HUDEP-2 (cell line): Measurements from ENCODE around the gene AIFM3.
"Not testable (repeated sequence)": the region's sequence is repeated elsewhere in the genome, so short reads cannot be mapped to it uniquely, and the experiment has no call there.

Experiments used
- DNase-seq, 76 experiments: peaks; one replicate each; lab custom pipeline; 2025; ENCODE audit not compliant: unreplicated experiment in 76 of 76; lab: John Stamatoyannopoulos, UW

Gene AIFM3

GRCh38 chr22:20957102-20957682, 9.9 kb upstream of the AIFM3 start:
- peak in 1 of 76 experiments; percentile 39 for DNase-seq

DNA sequence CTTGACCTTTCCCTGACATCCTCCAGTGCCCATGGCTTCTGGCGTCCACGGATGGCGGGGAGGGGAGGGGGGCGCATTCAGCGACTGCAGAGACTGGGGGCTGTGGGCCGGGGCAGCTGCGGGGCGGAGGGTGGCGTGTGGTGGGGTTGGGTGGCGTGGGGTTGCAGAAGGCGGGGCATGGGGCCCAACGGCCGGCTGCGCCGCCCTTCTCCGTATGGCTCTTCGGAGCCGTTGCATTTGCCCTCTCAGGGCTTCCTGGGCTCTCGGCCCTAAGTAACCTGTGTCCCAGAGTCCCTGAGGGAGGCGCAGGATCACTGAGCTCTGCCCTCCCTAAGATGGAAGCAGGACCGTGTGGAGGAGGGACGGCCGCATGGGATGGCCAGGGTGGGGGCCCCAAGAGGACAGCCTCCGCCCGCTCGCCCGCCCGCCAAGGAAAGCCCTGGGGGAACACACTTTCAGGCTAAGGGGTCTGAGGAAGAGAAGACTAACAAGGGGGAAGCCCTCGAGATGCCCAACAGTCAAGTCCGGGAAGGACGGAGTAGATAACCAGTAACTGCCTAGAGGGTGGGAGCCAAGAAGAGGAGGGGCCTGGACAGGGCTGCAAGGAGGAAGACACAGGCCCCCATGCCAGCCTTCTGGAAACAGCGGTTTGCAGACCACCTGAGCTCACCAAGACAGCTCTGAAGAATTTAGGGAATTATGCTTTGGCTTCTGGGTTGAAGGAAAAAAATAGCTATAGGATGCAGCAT, 9.2 kb upstream of the AIFM3 start:
- peak in 24 of 76 experiments; percentile 7 to 54 (median 26) for DNase-seq

DNA sequence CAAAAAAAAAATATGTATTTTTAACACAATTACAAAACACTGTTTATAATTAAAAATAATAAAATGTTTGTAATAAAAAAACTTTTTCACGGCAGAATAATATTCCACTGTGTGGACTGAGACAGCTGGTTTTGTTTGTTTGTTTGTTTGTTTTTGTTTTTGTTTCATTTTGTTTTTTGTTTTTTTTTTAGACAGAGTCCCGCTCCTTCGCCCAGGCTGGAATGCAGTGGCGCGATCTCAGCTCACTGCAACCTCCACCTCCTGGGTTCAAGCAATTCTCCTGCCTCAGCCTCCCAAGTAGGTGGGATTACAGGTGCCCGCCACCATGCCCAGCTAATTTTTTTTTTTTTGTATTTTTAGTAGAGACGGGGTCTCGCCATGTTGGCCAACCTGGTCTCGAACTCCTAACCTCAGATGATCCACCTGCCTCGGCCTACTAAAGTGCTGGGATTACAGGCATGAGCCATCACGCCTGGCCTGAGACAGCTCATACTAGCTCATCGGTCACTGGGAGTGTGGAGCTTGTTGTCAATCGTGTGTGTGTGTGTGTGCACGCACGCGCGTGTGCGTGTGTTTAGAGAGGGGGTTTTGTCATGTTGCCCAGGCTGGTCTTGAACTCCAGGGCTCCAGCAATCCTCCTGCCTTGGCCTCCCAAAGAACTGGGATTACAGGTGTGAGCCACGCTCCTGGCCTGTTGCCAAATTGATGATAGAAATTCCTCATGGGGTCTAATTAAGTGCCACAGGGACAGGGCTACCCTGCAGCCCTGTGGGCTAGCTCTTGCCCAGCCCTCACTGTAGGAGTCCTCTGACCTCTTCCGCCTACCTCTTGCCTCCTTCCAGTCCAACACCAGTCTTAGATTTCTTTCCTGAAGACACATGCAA, 7.2 kb upstream of the AIFM3 start:
- no peak for DNase-seq

DNA sequence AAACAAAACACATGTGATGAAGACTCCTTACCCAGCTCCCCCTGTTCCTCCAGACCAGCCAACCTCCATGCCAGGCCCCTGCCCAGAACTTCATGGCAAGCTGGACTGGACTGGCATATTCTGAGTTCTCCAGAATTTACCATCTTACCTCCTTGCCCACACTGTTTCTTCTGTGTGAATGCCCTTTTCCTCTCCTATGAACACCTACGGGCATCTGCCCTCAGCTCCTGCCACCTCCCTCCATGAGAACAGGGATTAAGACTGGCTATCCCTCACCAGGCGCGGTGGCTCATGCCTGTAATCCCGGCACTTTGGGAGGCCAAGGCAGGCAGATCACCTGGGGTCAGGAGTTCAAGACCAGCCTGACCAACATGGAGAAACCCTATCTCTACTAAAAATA, 6.4 kb upstream of the AIFM3 start:
- no peak for DNase-seq

GRCh38 chr22:20962491-20962945, 4.5 kb upstream of the AIFM3 start:
- no peak for DNase-seq

GRCh38 chr22:20963201-20964052, 3.6 kb upstream of the AIFM3 start:
- no peak for DNase-seq

DNA sequence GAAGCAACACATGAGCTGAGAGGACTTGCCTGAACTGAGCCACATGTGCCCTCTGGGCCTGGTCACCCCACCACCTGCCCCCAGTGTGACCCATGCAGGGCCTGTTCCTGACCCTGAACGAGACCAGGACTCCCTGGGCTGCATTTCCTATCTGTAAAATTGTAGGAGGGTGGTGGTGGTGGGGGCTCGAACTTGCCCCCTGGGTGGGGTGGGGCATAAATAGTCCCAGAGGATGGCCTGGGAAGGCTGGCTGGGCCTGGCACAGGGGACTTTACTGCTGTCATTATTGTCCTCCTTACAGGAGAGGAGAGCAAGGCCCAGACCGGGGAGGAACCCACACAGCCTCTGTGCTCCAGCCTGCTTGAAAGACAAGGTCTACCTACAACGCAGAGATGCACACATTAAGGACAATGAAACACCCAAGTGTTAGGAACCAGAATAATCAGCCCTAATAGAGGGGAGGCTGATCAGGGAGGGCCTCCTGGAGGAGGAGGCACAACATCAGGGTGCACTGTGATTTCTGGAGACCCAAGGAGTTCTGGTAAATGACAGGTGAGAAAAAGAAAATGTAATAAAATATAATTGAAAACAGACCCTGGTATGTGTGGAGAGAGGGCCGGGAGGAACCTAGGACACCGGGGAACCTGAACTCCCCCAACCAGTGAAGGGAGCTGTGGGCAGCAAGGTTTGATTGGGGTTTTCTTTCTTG, 2.8 kb upstream of the AIFM3 start:
- no peak for DNase-seq

DNA sequence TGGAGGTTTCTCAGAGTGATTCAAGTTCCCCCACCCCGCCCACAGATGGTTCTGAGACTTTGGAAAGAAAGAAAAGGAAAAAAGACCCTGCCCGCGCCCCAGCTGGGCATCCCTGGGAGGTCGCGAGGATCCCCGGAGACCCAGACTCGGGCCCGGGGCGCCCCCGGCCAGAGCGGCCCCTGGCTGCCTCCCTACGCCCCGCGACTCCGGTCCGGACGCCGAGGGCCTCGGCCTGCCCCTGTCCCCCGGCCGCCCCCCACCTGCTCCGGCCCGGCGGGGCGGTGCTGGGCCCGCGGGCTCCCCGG, 2.3 kb upstream of the AIFM3 start:
- DNase-seq = no peak

GRCh38 chr22:20965104-20965887, 1.8 kb upstream of the AIFM3 start:
- DNase-seq = no peak

- no peak for DNase-seq
Observed at GRCh38 chr22:20965888-20966855, 883 bp upstream of the AIFM3 start.

DNA sequence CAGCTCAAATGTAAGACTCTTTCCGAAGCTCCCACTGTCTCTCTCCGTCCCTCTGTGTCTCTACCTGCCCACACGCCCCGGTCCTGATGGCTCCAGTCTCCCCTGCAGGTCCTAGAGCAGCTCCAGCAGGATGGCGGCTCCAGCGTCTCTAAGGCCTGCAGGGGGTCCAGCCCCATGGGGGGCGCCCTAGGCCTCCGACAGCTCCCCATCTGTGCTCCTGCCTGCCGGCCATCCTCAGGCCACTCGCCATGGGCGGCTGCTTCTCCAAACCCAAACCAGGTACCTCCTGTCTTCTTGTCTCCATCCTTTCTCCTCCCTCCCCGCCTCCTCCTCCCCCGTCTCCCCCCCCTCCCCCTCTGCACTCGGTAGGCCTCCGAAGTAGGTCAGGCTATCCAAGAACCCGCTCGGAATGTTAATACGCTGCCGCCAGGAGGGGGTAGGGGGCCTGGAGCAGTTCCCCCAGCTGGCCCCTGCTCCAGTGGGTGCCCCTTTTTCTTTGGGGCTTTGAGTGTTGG, 699 bp downstream of the AIFM3 start:
- no peak for DNase-seq

GRCh38 chr22:20968281-20968977, 1.4 kb downstream of the AIFM3 start:
- no peak for DNase-seq

DNA sequence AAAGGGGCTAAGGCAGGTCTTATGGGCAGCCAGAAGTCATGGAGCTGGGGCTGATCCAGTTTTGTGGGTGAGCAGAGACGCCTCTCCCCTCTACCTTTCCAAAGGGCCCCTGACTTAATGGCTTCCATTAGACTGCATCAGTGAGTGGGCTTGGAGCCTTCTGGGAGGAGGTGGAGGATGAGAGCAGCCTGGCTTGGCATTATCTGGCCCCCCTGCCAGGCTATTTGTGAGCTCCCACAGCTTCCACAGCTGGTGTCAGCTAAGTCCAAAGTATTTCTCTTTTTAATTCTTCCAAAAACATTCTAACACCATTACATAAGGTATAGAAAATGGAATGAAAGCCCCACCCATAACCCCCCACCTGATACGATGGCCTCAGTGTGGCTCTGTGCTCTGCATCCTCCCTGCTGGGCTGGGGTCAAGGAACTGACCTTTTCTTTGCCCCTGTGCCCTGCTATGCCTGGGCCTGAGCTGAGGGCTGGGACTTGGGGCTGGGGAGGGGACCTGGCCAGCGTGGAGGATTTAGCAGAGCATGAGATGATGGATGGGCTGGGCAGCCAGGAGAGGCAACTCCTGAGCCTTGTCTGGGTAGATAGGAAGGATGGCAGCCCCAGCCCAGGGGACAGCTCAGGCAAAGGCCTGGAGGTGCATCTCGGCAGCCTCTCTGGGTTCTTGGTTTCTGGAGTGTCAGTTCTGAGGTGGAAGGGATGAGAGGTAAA, 4.0 kb downstream of the AIFM3 start:
- DNase-seq = no peak

- not testable (repeated sequence) for DNase-seq
Observed at GRCh38 chr22:20972014-20972694, 5.1 kb downstream of the AIFM3 start.

GRCh38 chr22:20972933-20973577, 6.0 kb downstream of the AIFM3 start:
- DNase-seq = no peak
